HG03175 (cell line): ENCODE measurements around the gene KLHL29.
"Not testable (repeated sequence)": the region's sequence is repeated elsewhere in the genome, so short reads cannot be mapped to it uniquely, and the experiment has no call there.

Source experiments
- ATAC-seq: cut with Tn5 transposase; IDR thresholded peaks from one replicate; pipeline ENCODE4 v1.9.1; 2021; ENCODE audit warnings: mild to moderate bottlenecking, moderate library complexity; ENCODE audit not compliant: unreplicated experiment

KLHL29 gene

GRCh38 chr2:23734416-23734815 is 349.4 kb downstream of the KLHL29 start:
- no peak for ATAC-seq

DNA sequence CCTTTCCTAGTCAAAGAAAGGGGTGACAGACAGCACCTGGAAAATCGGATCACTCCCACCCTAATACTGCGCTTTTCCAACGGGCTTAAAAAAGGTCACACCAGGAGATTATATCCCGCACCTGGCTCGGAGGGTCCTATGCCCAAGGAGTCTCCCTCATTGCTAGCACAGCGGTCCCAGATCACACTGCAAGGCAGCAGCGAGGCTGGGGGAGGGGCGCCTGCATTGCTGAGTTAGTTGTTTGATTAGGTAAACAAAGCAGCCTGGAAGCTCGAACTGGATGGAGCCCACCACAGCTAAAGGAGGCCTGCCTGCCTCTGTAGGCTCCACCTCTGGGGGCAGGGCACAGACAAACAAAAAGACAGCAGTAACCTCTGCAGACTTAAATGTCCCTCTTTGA is 351.8 kb downstream of the KLHL29 start:
- ATAC-seq = not testable (repeated sequence)

DNA sequence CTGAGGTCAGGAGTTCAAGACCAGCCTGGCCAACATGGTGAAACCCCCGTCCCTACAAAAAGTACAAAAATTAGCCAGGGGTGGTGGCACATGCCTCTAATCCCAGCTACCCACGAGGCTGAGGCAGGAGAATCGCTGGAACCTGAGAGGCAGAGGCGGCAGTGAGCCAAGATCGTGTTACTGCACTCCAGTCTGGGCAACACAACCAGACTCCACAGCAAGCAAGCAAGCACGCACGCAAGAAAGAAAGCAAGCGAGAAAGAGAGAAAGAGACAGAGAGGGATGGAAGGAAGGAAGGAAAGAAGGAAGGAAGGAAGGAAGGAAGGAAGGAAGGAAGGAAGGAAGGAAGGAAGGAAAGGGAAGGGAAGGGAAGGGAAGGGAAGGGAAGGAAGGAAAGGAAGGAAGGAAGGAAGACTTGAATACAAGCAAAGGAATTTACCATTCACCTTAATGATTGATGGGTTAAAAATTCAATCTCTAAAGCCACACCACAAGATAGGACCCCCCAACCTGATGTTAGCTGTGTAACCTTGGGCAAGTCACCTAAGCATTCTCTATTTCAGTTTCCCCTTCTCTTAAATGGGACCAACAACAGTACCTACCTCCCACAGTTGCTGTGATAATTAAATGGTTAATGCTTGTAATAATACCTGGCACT is 360.2 kb downstream of the KLHL29 start:
- ATAC-seq = no peak

GRCh38 chr2:23745726-23746105 is 360.7 kb downstream of the KLHL29 start:
- no peak for ATAC-seq

- ATAC-seq = no peak
Measured at GRCh38 chr2:23746141-23746863, 361.3 kb downstream of the KLHL29 start.

- no peak for ATAC-seq
Measured at GRCh38 chr2:23751747-23752265, 366.8 kb downstream of the KLHL29 start.

DNA sequence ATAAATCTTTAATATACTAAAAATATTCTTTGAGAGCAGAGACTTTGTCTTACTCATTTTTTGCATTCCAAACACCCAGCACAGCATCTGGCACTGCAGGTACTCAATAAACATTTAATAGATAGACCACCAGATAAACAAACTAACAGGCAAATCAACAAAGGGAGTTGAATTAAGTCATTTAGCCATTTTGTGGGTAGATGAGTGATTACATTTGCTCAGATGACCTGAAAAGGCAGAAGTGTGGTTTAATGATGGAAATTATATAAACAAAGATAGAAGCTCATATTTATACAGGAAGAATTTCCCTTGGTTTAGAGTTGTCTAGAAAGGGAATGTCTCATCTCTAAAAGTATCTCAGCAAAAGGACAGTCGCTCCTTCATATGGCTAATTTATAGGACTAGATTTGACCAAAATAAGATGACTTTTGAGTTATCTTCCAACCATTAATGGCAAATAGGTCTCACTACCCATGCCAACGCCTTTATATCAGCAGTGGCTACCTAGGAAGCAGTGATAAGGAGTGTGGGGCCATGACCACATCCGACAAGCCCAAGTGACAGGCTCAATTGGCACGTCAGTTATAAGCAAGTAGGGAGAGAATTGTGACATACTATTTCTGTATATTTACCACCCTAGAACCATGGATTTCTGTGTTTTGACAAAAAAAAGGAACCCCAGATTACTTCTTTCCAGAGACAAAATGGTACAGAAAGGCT is 368.5 kb downstream of the KLHL29 start:
- no peak for ATAC-seq

DNA sequence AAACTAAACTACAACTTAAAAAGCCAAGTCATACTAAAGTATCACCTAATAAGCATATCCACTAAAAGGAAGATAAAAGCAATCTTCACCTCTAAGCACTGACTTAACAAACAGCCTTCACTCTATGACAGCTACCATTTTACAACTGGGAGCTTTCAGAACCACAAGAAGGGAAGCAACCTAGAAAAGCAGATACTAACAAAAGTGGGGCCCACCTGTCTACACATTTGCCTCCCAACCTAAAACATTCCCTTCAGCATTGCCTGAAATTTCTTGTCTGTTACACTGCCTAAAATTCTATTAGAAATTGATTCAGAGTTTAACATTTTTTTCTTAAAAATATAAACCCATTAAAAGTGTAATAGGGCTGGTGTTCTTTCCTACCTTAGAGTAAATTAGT is 370.0 kb downstream of the KLHL29 start:
- ATAC-seq = no peak

- no peak for ATAC-seq
Measured at GRCh38 chr2:23756593-23757292, 371.8 kb downstream of the KLHL29 start.

- ATAC-seq = no peak
Measured at GRCh38 chr2:23757686-23758433, 372.9 kb downstream of the KLHL29 start.
